K562 (cell line): ENCODE results near the gene SHC1. TPM values are rescaled to one million over a fixed set of nuclear protein-coding genes. Genes with fewer than 3 reads are reported as not detected.

Source experiments
- CBFA2T3 ChIP-seq: fragments of 450-650 bp; IDR thresholded peaks from 2 replicates; pipeline ENCODE4 v1.6.1; 2017
- DPF2 ChIP-seq: fragments of 450-650 bp; IDR thresholded peaks from 2 replicates; pipeline ENCODE4 v1.6.1; 2016
- ESRRA ChIP-seq: fragments of 450-650 bp; IDR thresholded peaks from 2 replicates; pipeline ENCODE4 v1.6.1; 2014; ENCODE audit warnings: low read depth, mild to moderate bottlenecking, moderate library complexity, borderline replicate concordance
- EZH2 ChIP-seq: IDR thresholded peaks from 2 replicates; pipeline ENCODE4 v1.6.1; 2012; ENCODE audit warnings: low read depth, mild to moderate bottlenecking, inconsistent platforms, low read length, borderline replicate concordance
- GABPB1 ChIP-seq: sonication (generic); formaldehyde crosslinking; IDR thresholded peaks from 2 replicates; pipeline ENCODE4 v1.8.0; 2022; ENCODE audit warnings: mild to moderate bottlenecking, missing genetic modification reagents
- GTF2A2 ChIP-seq: IDR thresholded peaks from 2 replicates; pipeline ENCODE4 v1.6.1; 2016; ENCODE audit warnings: mild to moderate bottlenecking, missing genetic modification characterization, missing compliant biosample characterization
- GTF2E2 ChIP-seq: fragments of 200-800 bp; sonication (Bioruptor generic); IDR thresholded peaks from 2 replicates; pipeline ENCODE4 v1.6.1; 2016; ENCODE audit warnings: missing genetic modification characterization, missing compliant biosample characterization
- KLF1 ChIP-seq: fragments of 450-650 bp; IDR thresholded peaks from 2 replicates; pipeline ENCODE4 v1.6.1; 2016; ENCODE audit warnings: missing genetic modification characterization, missing compliant biosample characterization
- KLF16 ChIP-seq: IDR thresholded peaks from 2 replicates; pipeline ENCODE4 v1.6.1; 2016; ENCODE audit warnings: antibody characterized with exemption
- MYNN ChIP-seq, 2 experiments: sonication (generic); formaldehyde crosslinking in 1 of 2; IDR thresholded peaks; 2 replicates each; pipeline versions ENCODE4 v1.5.0 to v1.6.1; 2016 to 2020; ENCODE audit warnings: antibody characterized with exemption in 1 of 2, missing genetic modification reagents in 1 of 2
- RBM22 ChIP-seq: fragments of 200-400 bp; formaldehyde crosslinking; IDR thresholded peaks from 2 replicates; pipeline ENCODE4 v1.6.1; 2018; ENCODE audit warnings: low read length, low read depth; ENCODE audit not compliant: poor library complexity, severe bottlenecking
- SAFB2 ChIP-seq: fragments of 200-400 bp; formaldehyde crosslinking; IDR thresholded peaks from 2 replicates; pipeline ENCODE4 v1.6.1; 2018; ENCODE audit warnings: borderline replicate concordance, low read length, low read depth, moderate library complexity; ENCODE audit not compliant: severe bottlenecking
- SMARCE1 ChIP-seq: fragments of 450-650 bp; IDR thresholded peaks from 2 replicates; pipeline ENCODE4 v1.7.1; 2016; ENCODE audit warnings: mild to moderate bottlenecking
- SP1 ChIP-seq: sonication (generic); formaldehyde crosslinking; IDR thresholded peaks from 2 replicates; pipeline ENCODE4 v1.8.1; 2022; ENCODE audit warnings: mild to moderate bottlenecking, missing genetic modification reagents
- TAF7 ChIP-seq: fragments of 450-650 bp; IDR thresholded peaks from 2 replicates; pipeline ENCODE4 v1.6.1; 2016; ENCODE audit warnings: missing genetic modification characterization, missing compliant biosample characterization
- THRAP3 ChIP-seq: fragments of 450-650 bp; IDR thresholded peaks from 2 replicates; pipeline ENCODE4 v1.6.1; 2016; ENCODE audit warnings: mild to moderate bottlenecking, inconsistent platforms, borderline replicate concordance
- TOE1 ChIP-seq, 2 experiments: fragments of 450-650 bp in 1 of 2; sonication (generic) in 1 of 2; formaldehyde crosslinking in 1 of 2; IDR thresholded peaks; 2 replicates each; pipeline versions ENCODE4 v1.7.1 to v1.8.0; 2016 to 2022; ENCODE audit warnings: borderline replicate concordance in 2 of 2, mild to moderate bottlenecking in 2 of 2, antibody characterized with exemption in 1 of 2, inconsistent platforms in 1 of 2, low read depth in 1 of 2, missing genetic modification reagents in 1 of 2, moderate library complexity in 1 of 2
- ZC3H8 ChIP-seq: fragments of 450-650 bp; IDR thresholded peaks from 2 replicates; pipeline ENCODE4 v1.6.1; 2017
- ZNF197 ChIP-seq: fragments of 200-800 bp; sonication (Bioruptor generic); IDR thresholded peaks from 2 replicates; pipeline ENCODE4 v1.6.1; 2016; ENCODE audit warnings: low read depth, missing genetic modification characterization, missing compliant biosample characterization
- ZNF699 ChIP-seq: fragments of 250-450 bp; sonication (Bioruptor Pico); IDR thresholded peaks from 2 replicates; pipeline ENCODE4 v1.8.0; 2021; ENCODE audit warnings: mild to moderate bottlenecking, moderate library complexity; ENCODE audit not compliant: insufficient replicate concordance
- polyA plus RNA-seq, 8 experiments: library from polyadenylated mRNA; depleted of rRNA in 4 of 8; stranded (reverse) in 5 of 8; unstranded in 3 of 8; fragments of >200 nt; fragmentation: Nextera tagmentation in 2 of 8; fragmentation: Illumina TruSeq in 1 of 8; extraction: Ambion mirVana in 2 of 8; extraction: Trizol in 1 of 8; gene quantifications; 2 replicates each; pipeline versions ENCODE4 v1.2.1 to v1.2.3, GENCODE V29; 2011 to 2014; ENCODE audit warnings: inconsistent platforms in 1 of 8, missing spikeins in 1 of 8
- total RNA-seq, 7 experiments: library from RNA; depleted of rRNA in 6 of 7; stranded (reverse); fragments of >200 nt in 6 of 7; fragmentation: Illumina TruSeq in 2 of 7; extraction: Trizol in 2 of 7; gene quantifications; 2 replicates each; pipeline versions ENCODE4 v1.2.1 to v1.2.3, GENCODE V29; 2011 to 2021; ENCODE audit warnings: low replicate concordance in 1 of 7
- TF ChIP-seq, protein P1 (sequence below): sonication (generic); formaldehyde crosslinking; IDR thresholded peaks from 2 replicates; pipeline ENCODE4 v1.8.0; 2022; ENCODE audit warnings: missing genetic modification reagents, mild to moderate bottlenecking, borderline replicate concordance
- TF ChIP-seq, protein P2 (sequence below): fragments of 450-650 bp; formaldehyde crosslinking; IDR thresholded peaks from 2 replicates; pipeline ENCODE4 v1.4.0; 2022; ENCODE audit warnings: mild to moderate bottlenecking, moderate library complexity
- TF ChIP-seq, protein P3 (sequence below): fragments of 250-450 bp; sonication (Bioruptor Pico); IDR thresholded peaks from 2 replicates; pipeline ENCODE4 v1.8.0; 2021; ENCODE audit warnings: moderate library complexity, mild to moderate bottlenecking, inconsistent platforms
- TF ChIP-seq, protein P4 (sequence below): fragments of 450-650 bp; formaldehyde crosslinking; IDR thresholded peaks from 2 replicates; pipeline ENCODE4 v1.4.0; 2020; ENCODE audit warnings: mild to moderate bottlenecking, mixed read lengths

The SHC1 gene
- total and polyA plus RNA-seq, 9 of the 15 experiments (the other 6 are each of a cell fraction or from before 2014, with no cell fraction given), result 4.1 to 113 (median 51.9) TPM

DNA sequence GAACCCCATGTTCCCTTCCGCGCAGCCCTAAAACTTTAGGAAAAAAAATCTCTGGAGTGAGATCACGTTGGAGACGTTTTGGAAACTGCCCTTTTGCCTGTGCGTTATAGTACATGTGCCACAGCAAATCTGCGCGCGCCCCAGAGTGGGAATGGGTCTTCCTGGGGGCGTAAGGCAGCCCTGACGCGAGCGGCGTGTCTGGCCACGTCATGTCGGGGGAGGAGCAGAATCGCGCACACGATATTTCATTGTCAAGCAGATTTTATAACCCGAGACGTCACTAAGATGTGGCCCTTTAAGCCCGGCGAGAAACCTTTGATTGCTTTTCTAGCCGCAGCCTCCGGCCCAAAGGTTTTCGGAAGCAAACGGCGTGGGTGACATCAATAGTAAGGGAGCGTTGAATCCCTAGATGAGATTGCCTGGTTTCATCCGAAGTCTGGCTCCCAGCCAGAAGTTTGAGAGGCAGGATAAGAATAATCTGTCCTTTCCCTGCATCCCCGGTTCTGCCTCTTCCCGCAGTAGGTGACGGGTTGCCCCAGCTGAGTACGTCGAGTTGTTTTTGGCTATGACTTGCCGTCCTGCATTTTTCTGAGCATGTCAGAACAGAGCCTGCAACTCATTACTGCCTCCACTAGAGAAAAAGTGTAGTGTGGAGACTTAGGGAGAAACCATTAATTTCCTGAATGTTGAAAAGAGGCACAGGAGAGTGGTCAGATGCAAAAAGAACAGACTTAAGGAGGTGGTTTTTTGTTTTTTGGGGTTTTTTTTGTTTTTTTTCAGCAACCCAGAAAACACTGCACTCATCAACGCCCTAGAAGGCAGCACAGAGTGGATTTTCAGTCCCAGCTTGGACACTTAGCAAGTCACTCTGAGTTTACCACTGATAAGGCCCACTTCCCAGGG lies 33.2 kb downstream of the SHC1 start (continued):
- TF ChIP-seq, protein P1, sequence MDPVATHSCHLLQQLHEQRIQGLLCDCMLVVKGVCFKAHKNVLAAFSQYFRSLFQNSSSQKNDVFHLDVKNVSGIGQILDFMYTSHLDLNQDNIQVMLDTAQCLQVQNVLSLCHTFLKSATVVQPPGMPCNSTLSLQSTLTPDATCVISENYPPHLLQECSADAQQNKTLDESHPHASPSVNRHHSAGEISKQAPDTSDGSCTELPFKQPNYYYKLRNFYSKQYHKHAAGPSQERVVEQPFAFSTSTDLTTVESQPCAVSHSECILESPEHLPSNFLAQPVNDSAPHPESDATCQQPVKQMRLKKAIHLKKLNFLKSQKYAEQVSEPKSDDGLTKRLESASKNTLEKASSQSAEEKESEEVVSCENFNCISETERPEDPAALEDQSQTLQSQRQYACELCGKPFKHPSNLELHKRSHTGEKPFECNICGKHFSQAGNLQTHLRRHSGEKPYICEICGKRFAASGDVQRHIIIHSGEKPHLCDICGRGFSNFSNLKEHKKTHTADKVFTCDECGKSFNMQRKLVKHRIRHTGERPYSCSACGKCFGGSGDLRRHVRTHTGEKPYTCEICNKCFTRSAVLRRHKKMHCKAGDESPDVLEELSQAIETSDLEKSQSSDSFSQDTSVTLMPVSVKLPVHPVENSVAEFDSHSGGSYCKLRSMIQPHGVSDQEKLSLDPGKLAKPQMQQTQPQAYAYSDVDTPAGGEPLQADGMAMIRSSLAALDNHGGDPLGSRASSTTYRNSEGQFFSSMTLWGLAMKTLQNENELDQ (CRISPR knock-in tag), result no peak
- TF ChIP-seq ZNF699 (CRISPR knock-in tag) (no peak), ESRRA (no peak), MYNN (IDR thresholded peaks at IDR 0.05) (no peak), MYNN (CRISPR knock-in tag; IDR thresholded peaks at IDR 0.05) (no peak), SMARCE1 (peak; percentile 67), KLF16 (no peak), SAFB2 (no peak), ZNF197 (CRISPR knock-in tag) (no peak), GABPB1 (CRISPR knock-in tag) (no peak; the same call in none of the 2 replicates), THRAP3 (no peak), DPF2 (peak; percentile 71), ZC3H8 (no peak), TOE1 (IDR thresholded peaks at IDR 0.05; ENCODE audit: borderline replicate concordance) (peak; percentile 96), TOE1 (CRISPR knock-in tag; IDR thresholded peaks at IDR 0.05; ENCODE audit: borderline replicate concordance, low read depth) (no peak), RBM22 (no peak), GTF2A2 (tag) (no peak), GTF2E2 (tag) (0 out of 2 replicates have a peak, but pooled peaks have one; percentile 14), CBFA2T3 (peak; percentile 70), TAF7 (tag) (no peak), SP1 (peak; percentile 82; the same call in 1 of the 2 replicates), KLF1 (tag) (no peak), EZH2 (no peak)
- TF ChIP-seq, protein P2, sequence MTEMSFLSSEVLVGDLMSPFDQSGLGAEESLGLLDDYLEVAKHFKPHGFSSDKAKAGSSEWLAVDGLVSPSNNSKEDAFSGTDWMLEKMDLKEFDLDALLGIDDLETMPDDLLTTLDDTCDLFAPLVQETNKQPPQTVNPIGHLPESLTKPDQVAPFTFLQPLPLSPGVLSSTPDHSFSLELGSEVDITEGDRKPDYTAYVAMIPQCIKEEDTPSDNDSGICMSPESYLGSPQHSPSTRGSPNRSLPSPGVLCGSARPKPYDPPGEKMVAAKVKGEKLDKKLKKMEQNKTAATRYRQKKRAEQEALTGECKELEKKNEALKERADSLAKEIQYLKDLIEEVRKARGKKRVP (CRISPR knock-in tag), result no peak
- TF ChIP-seq, protein P3, sequence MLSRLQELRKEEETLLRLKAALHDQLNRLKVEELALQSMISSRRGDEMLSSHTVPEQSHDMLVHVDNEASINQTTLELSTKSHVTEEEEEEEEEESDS (CRISPR knock-in tag), result no peak
- TF ChIP-seq, protein P4, sequence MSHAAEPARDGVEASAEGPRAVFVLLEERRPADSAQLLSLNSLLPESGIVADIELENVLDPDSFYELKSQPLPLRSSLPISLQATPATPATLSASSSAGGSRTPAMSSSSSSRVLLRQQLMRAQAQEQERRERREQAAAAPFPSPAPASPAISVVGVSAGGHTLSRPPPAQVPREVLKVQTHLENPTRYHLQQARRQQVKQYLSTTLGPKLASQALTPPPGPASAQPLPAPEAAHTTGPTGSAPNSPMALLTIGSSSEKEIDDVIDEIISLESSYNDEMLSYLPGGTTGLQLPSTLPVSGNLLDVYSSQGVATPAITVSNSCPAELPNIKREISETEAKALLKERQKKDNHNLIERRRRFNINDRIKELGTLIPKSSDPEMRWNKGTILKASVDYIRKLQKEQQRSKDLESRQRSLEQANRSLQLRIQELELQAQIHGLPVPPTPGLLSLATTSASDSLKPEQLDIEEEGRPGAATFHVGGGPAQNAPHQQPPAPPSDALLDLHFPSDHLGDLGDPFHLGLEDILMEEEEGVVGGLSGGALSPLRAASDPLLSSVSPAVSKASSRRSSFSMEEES (CRISPR knock-in tag), result no peak
